ENCODE measurements around the gene PITPNC1.
"Not testable (repeated sequence)": the region's sequence is repeated elsewhere in the genome, so short reads cannot be mapped to it uniquely, and the experiment has no call there.

Gene PITPNC1

GRCh38 chr17:67642488-67642887, 265.4 kb downstream of the PITPNC1 start:
- no peak overlapping the region for H3K4me2 ChIP-seq (ENCODE audit: low read length)
- H4K20me1 ChIP-seq (ENCODE audit: insufficient read depth, low read length): no peaks in the 10 kb centered on the region
- no peak overlapping the region for H3K4me3 ChIP-seq (ENCODE audit: low read depth, low read length, poor library complexity, severe bottlenecking)
- H3K79me2 ChIP-seq (ENCODE audit: insufficient read depth, low read length): no peaks in the 10 kb centered on the region
- no peak overlapping the region for H3K27ac ChIP-seq (ENCODE audit: low read depth, low read length, poor library complexity, severe bottlenecking)
- no peaks in the 10 kb centered on the region for H3K36me3 ChIP-seq (ENCODE audit: insufficient read depth, low read length)
- no peaks in the 10 kb centered on the region for H3K27me3 ChIP-seq (ENCODE audit: insufficient read depth, low read length)
- H3K9me2 ChIP-seq (ENCODE audit: low read depth, low read length): no peaks in the 10 kb centered on the region
- H2AFZ ChIP-seq (ENCODE audit: low read length): no peak overlapping the region
- no peak for TF ChIP-seq EZH2 (IDR thresholded peaks at IDR 0.05; ENCODE audit: borderline replicate concordance, low read length)
- TF ChIP-seq CTCF (IDR thresholded peaks at IDR 0.05; ENCODE audit: low read length): no peak
- no peaks in the 10 kb centered on the region for H3K4me1 ChIP-seq (ENCODE audit: insufficient read depth, low read length, severe bottlenecking)
- no peaks in the 10 kb centered on the region for H3K9me3 ChIP-seq (ENCODE audit: low read length)
- no peaks in the 10 kb centered on the region for H3F3A ChIP-seq (ENCODE audit: insufficient read depth, low read length)
- no peak overlapping the region for H3K9ac ChIP-seq (ENCODE audit: low read length)

GRCh38 chr17:67644061-67644460, 267.0 kb downstream of the PITPNC1 start:
- H3K9me2 ChIP-seq (ENCODE audit: low read depth, low read length): no peaks in the 10 kb centered on the region
- no peak overlapping the region for H3K9ac ChIP-seq (ENCODE audit: low read length)
- no peak overlapping the region for H3K4me2 ChIP-seq (ENCODE audit: low read length)
- no peaks in the 10 kb centered on the region for H3K36me3 ChIP-seq (ENCODE audit: insufficient read depth, low read length)
- TF ChIP-seq EZH2 (IDR thresholded peaks at IDR 0.05; ENCODE audit: borderline replicate concordance, low read length) (no peak), CTCF (IDR thresholded peaks at IDR 0.05; ENCODE audit: low read length) (no peak)
- no peaks in the 10 kb centered on the region for H4K20me1 ChIP-seq (ENCODE audit: insufficient read depth, low read length)
- H3K27ac ChIP-seq (ENCODE audit: low read depth, low read length, poor library complexity, severe bottlenecking): no peak overlapping the region
- no peaks in the 10 kb centered on the region for H3F3A ChIP-seq (ENCODE audit: insufficient read depth, low read length)
- H3K9me3 ChIP-seq (ENCODE audit: low read length): no peaks in the 10 kb centered on the region
- H2AFZ ChIP-seq (ENCODE audit: low read length): no peak overlapping the region
- no peaks in the 10 kb centered on the region for H3K27me3 ChIP-seq (ENCODE audit: insufficient read depth, low read length)
- H3K79me2 ChIP-seq (ENCODE audit: insufficient read depth, low read length): no peaks in the 10 kb centered on the region
- no peaks in the 10 kb centered on the region for H3K4me1 ChIP-seq (ENCODE audit: insufficient read depth, low read length, severe bottlenecking)
- no peak overlapping the region for H3K4me3 ChIP-seq (ENCODE audit: low read depth, low read length, poor library complexity, severe bottlenecking)

DNA sequence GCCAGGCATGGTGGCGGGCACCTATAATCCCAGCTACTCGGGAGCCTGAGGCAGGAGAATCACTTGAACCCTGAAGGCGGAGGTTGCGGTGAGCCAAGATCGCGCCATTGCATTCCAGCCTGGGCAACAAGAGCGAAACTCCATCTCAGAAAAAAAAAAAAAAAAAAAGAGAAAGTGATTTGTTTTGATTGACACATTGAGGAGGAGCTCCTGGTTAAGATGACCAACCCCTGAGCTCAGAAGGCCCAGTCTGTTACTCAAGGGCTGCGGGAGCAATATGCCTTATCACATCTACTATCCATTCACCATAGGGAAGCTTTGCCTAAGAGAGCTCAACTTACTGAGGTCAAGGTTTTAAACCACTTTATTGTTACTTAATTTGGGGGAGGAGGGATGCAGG, 268.1 kb downstream of the PITPNC1 start:
- H3K4me3 ChIP-seq (ENCODE audit: low read depth, low read length, poor library complexity, severe bottlenecking); H3K9me2 ChIP-seq (ENCODE audit: low read depth, low read length); H3F3A ChIP-seq (ENCODE audit: insufficient read depth, low read length); H2AFZ ChIP-seq (ENCODE audit: low read length); H3K79me2 ChIP-seq (ENCODE audit: insufficient read depth, low read length); H3K36me3 ChIP-seq (ENCODE audit: insufficient read depth, low read length); H3K27me3 ChIP-seq (ENCODE audit: insufficient read depth, low read length); H3K9me3 ChIP-seq (ENCODE audit: low read length); H3K4me1 ChIP-seq (ENCODE audit: insufficient read depth, low read length, severe bottlenecking); H3K9ac ChIP-seq (ENCODE audit: low read length); H4K20me1 ChIP-seq (ENCODE audit: insufficient read depth, low read length); H3K27ac ChIP-seq (ENCODE audit: low read depth, low read length, poor library complexity, severe bottlenecking); H3K4me2 ChIP-seq (ENCODE audit: low read length): not testable (repeated sequence)

DNA sequence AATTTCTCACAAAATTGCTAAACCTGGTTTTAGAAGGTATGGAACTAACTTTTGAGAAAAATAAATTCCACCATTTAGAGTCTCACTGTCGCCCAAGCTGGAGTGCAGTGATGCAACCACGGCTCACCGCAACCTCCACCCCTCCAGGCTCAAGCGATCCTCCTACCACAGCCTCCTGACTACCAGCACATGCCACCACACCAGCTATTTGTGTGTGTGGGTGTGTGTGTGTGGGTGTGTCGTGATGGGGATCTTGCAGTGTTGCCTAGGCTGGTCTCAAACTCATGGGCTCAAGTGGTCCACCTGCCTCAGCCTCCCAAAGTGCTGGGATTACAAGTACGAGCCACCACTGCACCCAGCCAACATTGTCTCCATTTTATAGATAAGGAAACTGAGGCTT, 269.4 kb downstream of the PITPNC1 start:
- Histone ChIP-seq H3K79me2 (ENCODE audit: insufficient read depth, low read length) (no peaks in the 10 kb centered on the region), H3K36me3 (ENCODE audit: insufficient read depth, low read length) (no peaks in the 10 kb centered on the region), H3K27me3 (ENCODE audit: insufficient read depth, low read length) (no peaks in the 10 kb centered on the region), H2AFZ (ENCODE audit: low read length) (no peak overlapping the region), H3K4me3 (ENCODE audit: low read depth, low read length, poor library complexity, severe bottlenecking) (no peak overlapping the region), H3K27ac (ENCODE audit: low read depth, low read length, poor library complexity, severe bottlenecking) (no peak overlapping the region), H3K9ac (ENCODE audit: low read length) (no peak overlapping the region), H3K4me1 (ENCODE audit: insufficient read depth, low read length, severe bottlenecking) (no peaks in the 10 kb centered on the region), H3K4me2 (ENCODE audit: low read length) (no peak overlapping the region), H3F3A (ENCODE audit: insufficient read depth, low read length) (no peaks in the 10 kb centered on the region), H3K9me2 (ENCODE audit: low read depth, low read length) (no peaks in the 10 kb centered on the region), H3K9me3 (ENCODE audit: low read length) (no peaks in the 10 kb centered on the region), H4K20me1 (ENCODE audit: insufficient read depth, low read length) (no peaks in the 10 kb centered on the region)
- TF ChIP-seq CTCF (IDR thresholded peaks at IDR 0.05; ENCODE audit: low read length) (no peak), EZH2 (IDR thresholded peaks at IDR 0.05; ENCODE audit: borderline replicate concordance, low read length) (no peak)

Measured in OCI-LY1 (cell line).